GM21515 (cell line): ENCODE data around the gene ECI2.
"Not testable (repeated sequence)": the region's sequence is repeated elsewhere in the genome, so short reads cannot be mapped to it uniquely, and the experiment has no call there.

Source experiments
- ATAC-seq: cut with Tn5 transposase; IDR thresholded peaks from one replicate; pipeline ENCODE4 v1.9.1; 2021; ENCODE audit not compliant: unreplicated experiment

The ECI2 gene

DNA sequence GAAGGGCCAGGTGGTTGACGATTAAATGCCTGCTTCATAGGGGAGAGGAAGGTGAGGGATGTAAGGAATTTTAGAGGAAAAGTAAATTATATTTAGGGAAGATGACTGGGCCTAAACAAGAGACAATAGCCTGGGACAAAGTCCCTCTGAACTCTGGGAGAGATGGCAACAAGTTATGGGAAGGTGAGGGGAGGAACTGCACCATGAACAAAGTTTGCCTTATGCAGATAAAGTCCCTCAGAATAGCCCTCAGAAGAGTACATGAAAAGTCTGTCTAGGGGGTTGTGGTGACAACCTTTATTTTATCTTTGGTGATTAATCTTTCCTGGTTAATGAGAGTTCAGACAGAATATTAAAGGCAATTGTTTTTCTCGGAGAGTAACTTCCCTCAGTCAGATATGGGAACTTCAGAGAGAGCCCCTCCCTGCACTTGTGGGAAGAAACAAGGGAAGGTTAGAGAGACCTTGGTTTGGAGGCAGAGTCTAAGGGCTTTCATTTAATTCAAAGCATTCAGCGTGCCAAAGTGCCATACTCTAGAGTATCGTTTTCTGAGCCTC lies 29.3 kb downstream of the ECI2 start:
- ATAC-seq: no peak

DNA sequence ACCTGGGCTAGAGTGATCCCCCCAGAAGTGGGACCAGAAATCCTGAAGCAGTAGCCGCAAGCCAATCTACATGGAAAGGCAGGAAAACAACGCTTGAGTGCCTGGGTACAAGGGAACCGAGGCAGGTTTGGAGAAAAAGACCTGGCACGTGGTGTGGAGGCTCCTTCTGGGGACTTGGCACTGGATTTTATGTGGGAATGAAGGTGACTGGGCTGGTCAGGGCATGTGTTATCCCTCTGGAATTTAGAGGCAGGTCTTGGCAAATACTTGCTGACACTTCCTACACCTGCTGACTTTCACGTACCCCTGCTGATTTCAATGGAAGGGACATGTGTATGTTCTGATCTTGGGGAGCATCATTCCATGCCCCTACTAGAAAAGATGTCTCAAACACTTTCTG lies 31.4 kb downstream of the ECI2 start:
- ATAC-seq: no peak

GRCh38 chr6:4102687-4103244 lies 32.6 kb downstream of the ECI2 start:
- ATAC-seq: no peak

GRCh38 chr6:4101298-4101697 lies 34.1 kb downstream of the ECI2 start:
- ATAC-seq: no peak

- no peak for ATAC-seq
Observed at GRCh38 chr6:4100655-4101054, 34.7 kb downstream of the ECI2 start.

GRCh38 chr6:4093288-4093687 lies 42.1 kb downstream of the ECI2 start:
- no peak for ATAC-seq

DNA sequence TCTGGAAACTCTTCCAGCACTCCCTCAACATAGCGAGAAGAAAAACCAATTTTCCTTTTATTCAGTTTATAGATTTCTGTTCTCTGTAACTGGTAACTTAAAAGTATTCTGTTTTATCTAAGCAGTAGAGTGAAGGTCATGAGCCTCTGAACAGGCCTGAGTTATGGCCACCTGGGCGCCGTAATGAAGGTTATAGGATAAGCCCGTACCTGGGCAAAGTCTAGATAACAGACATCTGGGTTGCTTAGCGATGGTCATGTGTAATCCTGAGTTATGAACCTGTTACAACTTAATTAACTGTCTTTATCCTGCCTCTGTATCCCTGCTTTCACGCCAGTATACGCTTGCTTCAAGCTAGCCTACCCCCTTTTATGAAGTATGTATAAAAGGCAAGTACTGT lies 43.4 kb downstream of the ECI2 start:
- ATAC-seq: no peak

DNA sequence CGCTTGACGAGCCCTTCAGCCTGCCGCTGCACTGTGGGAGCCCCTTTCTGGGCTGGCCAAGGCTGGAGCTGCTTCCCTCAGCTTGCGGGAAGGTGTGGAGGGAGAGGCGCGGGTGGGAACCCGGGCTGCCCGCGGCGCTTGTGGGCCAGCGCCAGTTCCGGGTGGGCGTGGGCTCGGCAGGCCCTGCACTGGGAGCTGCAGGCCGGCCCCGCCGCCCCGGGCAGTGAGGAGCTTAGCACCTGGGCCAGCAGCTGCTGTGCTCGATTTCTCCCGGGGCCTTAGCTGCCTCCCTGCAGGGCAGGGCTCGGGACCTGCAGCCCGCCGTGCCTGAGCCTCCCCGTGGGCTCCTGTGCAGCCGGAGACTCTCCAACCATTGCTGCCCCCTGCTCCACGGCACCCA lies 45.3 kb downstream of the ECI2 start:
- ATAC-seq: not testable (repeated sequence)

- ATAC-seq: no peak
Observed at GRCh38 chr6:4088704-4089103, 46.7 kb downstream of the ECI2 start.

- no peak for ATAC-seq
Observed at GRCh38 chr6:4085332-4085700, 50.1 kb downstream of the ECI2 start.

- no peak for ATAC-seq
Observed at GRCh38 chr6:4084444-4085331, 50.7 kb downstream of the ECI2 start.

DNA sequence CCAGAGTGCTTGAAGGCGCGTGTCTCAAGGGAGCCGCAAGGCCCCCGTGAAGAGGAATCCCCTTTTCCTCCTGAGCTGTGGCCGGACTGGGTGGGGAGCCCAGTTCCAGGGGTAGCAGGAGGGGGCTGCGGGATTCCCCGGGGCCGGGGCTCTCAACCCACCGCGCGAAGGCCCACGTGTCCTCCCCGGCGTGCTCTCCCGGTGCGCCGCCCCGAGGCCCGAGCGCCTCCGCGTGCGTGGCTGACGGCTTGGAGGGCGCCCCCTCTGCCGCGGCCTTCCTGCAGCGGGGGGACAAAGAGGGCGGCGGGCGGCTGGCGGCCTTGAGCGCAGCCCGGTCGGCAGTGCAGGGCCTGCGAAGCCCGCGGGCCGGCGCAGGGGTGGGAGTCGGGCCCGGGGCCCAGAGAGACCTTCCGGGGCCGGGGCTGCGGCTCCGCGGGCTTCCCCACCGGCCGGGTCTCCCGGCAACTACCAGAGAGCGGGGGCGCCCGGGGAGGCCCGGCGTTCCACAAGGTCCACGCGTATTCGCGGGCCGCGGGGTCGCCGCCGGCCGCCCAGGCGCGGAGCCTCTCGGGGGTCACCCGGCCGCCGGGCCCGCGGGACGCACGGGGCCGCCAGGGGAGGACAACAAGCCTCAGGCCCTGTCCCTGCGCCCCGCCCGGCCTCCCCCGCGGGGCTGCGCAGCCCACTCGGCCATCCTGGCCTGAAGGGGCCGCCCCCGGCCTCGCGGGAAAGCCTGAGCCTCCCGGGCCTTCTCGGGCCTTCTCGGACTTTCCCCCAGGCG lies 56.5 kb downstream of the ECI2 start, which contains the start of gene FAM217A:
FAM217A (minus strand) TSS at position 447 of the 781 bp plus-strand sequence. CDS start 1,723 bp downstream, outside the sequence.
- ATAC-seq: no peak

DNA sequence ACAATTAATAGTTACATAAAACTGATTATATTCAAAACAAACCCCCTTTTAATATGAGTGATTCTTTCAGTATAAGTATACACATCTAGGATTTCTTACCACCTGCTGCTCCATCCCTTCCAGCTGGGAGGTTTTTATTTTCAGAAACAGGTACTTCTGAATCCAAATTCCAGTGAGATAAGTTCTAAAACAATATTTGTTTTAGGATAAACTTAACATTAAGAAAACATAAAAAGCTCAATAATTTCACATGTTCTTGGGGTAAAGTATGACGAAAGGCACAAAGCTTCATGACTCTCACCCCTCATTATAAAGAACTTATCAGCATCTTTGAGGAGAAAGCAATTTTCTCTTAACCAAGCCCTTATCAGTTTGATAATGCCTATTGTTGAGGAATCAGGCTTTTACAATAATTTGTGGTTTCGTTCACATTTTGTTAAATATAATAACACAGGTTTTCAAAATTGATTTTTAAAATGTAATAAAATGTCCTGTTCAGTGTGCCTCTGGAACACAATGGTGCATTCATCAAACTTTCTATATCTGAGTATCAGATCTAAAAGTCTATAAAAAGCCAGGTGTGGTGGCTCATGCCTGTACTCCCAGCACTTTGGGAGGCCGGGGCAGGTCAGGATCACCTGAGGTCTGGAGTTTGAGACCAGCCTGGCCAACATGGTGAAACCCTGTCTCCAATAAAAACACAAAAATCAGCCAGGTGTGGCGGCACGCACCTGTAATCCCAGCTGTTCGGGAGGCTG lies 60.7 kb downstream of the ECI2 start:
- no peak for ATAC-seq

DNA sequence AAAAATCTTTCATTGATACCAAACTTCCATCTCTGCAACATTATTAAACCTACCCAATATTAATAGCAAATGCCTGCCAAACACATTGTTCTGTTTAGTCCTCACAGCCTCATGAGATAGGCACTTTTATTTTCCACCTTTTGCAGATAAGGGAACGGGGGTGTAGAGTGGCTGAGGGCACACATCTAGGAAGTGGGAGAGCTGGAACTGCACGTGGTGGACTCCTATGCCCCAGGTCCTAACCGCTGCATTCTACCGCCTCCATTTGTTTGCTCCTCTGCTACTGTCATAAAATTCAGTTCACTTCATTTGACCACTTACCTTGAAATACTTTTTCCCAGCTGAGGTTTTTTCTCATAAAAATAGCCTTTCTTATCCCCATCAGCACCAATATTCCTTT lies 64.0 kb downstream of the ECI2 start:
- ATAC-seq: no peak

DNA sequence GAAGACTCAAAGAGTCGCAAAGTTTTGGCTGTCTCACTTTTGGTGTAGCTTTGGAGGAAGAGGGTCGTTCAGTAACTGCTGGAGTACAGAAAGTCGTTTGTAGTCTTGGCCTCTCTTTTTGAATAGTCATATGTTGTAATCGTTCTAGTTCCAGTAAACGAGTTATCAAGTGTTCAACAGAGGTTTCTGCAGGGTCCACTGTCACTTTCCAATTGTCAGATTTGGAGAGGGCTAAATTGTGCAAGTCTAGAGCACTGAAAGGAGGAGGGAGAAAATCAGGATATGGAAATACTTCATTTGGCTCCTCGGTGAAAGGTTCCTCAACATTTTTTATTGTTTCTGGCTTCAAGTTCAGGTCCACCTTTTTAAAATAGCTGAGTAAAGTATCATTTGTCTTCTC lies 66.2 kb downstream of the ECI2 start:
- no peak for ATAC-seq

GRCh38 chr6:4067673-4068072 lies 67.7 kb downstream of the ECI2 start:
- no peak for ATAC-seq

GRCh38 chr6:4066029-4066755 lies 69.2 kb downstream of the ECI2 start:
- no peak for ATAC-seq
